ENCODE data around the gene EIF3D.

GRCh38 chr22:36550701-36551495, 21.9 kb upstream of the EIF3D start:
- TF ChIP-seq OSR1 (CRISPR knock-in tag; IDR thresholded peaks at IDR 0.05) (no peak), SNAI2 (CRISPR knock-in tag; IDR thresholded peaks at IDR 0.05) (no peak), TSHZ2 (CRISPR knock-in tag; IDR thresholded peaks at IDR 0.05) (no peak), ZNF70 (CRISPR knock-in tag; IDR thresholded peaks at IDR 0.05) (no peak), BACH2 (CRISPR knock-in tag; IDR thresholded peaks at IDR 0.05; ENCODE audit: borderline replicate concordance) (no peak), ESRRG (CRISPR knock-in tag; IDR thresholded peaks at IDR 0.05) (no peak)
- TF ChIP-seq, protein P1, sequence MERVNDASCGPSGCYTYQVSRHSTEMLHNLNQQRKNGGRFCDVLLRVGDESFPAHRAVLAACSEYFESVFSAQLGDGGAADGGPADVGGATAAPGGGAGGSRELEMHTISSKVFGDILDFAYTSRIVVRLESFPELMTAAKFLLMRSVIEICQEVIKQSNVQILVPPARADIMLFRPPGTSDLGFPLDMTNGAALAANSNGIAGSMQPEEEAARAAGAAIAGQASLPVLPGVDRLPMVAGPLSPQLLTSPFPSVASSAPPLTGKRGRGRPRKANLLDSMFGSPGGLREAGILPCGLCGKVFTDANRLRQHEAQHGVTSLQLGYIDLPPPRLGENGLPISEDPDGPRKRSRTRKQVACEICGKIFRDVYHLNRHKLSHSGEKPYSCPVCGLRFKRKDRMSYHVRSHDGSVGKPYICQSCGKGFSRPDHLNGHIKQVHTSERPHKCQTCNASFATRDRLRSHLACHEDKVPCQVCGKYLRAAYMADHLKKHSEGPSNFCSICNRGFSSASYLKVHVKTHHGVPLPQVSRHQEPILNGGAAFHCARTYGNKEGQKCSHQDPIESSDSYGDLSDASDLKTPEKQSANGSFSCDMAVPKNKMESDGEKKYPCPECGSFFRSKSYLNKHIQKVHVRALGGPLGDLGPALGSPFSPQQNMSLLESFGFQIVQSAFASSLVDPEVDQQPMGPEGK (CRISPR knock-in tag; IDR thresholded peaks at IDR 0.05; ENCODE audit: borderline replicate concordance): no peak
- TF ChIP-seq, protein P2, sequence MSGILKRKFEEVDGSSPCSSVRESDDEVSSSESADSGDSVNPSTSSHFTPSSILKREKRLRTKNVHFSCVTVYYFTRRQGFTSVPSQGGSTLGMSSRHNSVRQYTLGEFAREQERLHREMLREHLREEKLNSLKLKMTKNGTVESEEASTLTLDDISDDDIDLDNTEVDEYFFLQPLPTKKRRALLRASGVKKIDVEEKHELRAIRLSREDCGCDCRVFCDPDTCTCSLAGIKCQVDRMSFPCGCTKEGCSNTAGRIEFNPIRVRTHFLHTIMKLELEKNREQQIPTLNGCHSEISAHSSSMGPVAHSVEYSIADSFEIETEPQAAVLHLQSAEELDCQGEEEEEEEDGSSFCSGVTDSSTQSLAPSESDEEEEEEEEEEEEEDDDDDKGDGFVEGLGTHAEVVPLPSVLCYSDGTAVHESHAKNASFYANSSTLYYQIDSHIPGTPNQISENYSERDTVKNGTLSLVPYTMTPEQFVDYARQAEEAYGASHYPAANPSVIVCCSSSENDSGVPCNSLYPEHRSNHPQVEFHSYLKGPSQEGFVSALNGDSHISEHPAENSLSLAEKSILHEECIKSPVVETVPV (CRISPR knock-in tag; IDR thresholded peaks at IDR 0.05): no peak

Data from SK-N-SH treated with all-trans-retinoic acid at 6 μM for 48 hours (cell line).